ENCODE data around the gene DLG2. TPM values are rescaled to one million over a fixed set of nuclear protein-coding genes. Genes with fewer than 3 reads are reported as not detected.

Gene DLG2
- total and polyA plus RNA-seq, 2 of the 8 experiments (the other 6 are each of a cell fraction or from before 2014, with no cell fraction given), result 1.7 to 14.3 TPM

- WGBS, 2 experiments (ENCODE audit: extremely low coverage in 1 of 2, insufficient coverage in 1 of 2, insufficient read length in 1 of 2, insufficient replicate concordance in 2 of 2, low coverage in 1 of 2, low lambda C conversion rate in 2 of 2, missing lambda C conversion rate in 1 of 2), result 82% methylated on average over 1 of the region's 1 CpG; no CpG with 5 or more reads in 1 of the 2 experiments
Measured at GRCh38 chr11:84414920-84415319, 1212.2 kb downstream of the DLG2 start.

More at GRCh38 chr11:84414920-84415319, 1212.2 kb downstream of the DLG2 start:
- ChIA-PET POLR2A (ENCODE audit: partially characterized antibody) (no interaction called here), CTCF (ENCODE audit: partially characterized antibody) (no interaction called here)
- H3K56ac ChIP-seq (replicated peaks; ENCODE audit: insufficient read length, low read depth, low read length), result no peak overlapping the region
- no peak for DNase-seq (ENCODE audit: low read depth in 1 of 2, low spot score in 2 of 2)
- no peak overlapping the region for H3K14ac ChIP-seq (ENCODE audit: insufficient read length)
- no peak overlapping the region for H3K18ac ChIP-seq (ENCODE audit: extremely low read depth, low read length)
- H2BK15ac ChIP-seq (ENCODE audit: low read length), result no peak overlapping the region
- H3K27me3 ChIP-seq (replicated peaks in 1 of 4; ENCODE audit: control insufficient read depth in 3 of 4, extremely low read depth in 1 of 4, insufficient read depth in 3 of 4, low read length in 3 of 4), result peaks cover 0 to 1% (median 0%) of the 10 kb centered on the region in 4 experiments; a peak in 1 of 7 replicates
- no peak overlapping the region for H2AK5ac ChIP-seq (ENCODE audit: low read depth, low read length)
- H2BK20ac ChIP-seq (ENCODE audit: low read length), result no peak overlapping the region
- no peak overlapping the region for H3K4ac ChIP-seq (replicated peaks; ENCODE audit: insufficient read length, low read depth, low read length)
- TF ChIP-seq CEBPB (IDR thresholded peaks at IDR 0.05; ENCODE audit: low read depth, low read length), result peak; percentile 32; the same call in 1 of the 2 replicates
- no peak for TF ChIP-seq CTBP2 (IDR thresholded peaks at IDR 0.05; ENCODE audit: borderline replicate concordance, insufficient read depth, insufficient read length, low read length)
- no peak overlapping the region for H4K91ac ChIP-seq (replicated peaks; ENCODE audit: insufficient read length, low read length)
- H3K23me2 ChIP-seq (ENCODE audit: low read depth, low read length), result no peaks in the 10 kb centered on the region
- H2AFZ ChIP-seq (ENCODE audit: low read length), result no peak overlapping the region
- peaks cover 0 to 5% (median 2%) of the 10 kb centered on the region in 4 experiments; a peak in 3 of 7 replicates for H3K4me1 ChIP-seq (replicated peaks in 1 of 4; ENCODE audit: control insufficient read depth in 3 of 4, insufficient read depth in 4 of 4, low read length in 3 of 4)
- H3K79me2 ChIP-seq (ENCODE audit: control insufficient read depth in 1 of 2, insufficient read depth in 2 of 2, low read length in 2 of 2), result no peaks in the 10 kb centered on the region
- no peak overlapping the region for H2BK12ac ChIP-seq (ENCODE audit: low read depth, low read length)
- no peaks in the 10 kb centered on the region for H3K36me3 ChIP-seq (ENCODE audit: control insufficient read depth in 2 of 4, insufficient read depth in 4 of 4, low read length in 3 of 4)
- no peak overlapping the region for H3K4me2 ChIP-seq (ENCODE audit: insufficient read depth in 1 of 2, low read depth in 2 of 2, low read length in 2 of 2)
- no peak overlapping the region for H3K23ac ChIP-seq (ENCODE audit: insufficient read length)
- H4K8ac ChIP-seq (ENCODE audit: extremely low read depth, insufficient read depth, low read length), result no peak overlapping the region
- no peak overlapping the region for H2BK5ac ChIP-seq (ENCODE audit: low read depth, low read length)
- no peak overlapping the region for H2BK120ac ChIP-seq (replicated peaks; ENCODE audit: low read depth, low read length)
- H4K5ac ChIP-seq (ENCODE audit: insufficient read length, low read depth, low read length), result no peak overlapping the region
- H3K9ac ChIP-seq (replicated peaks in 1 of 4; ENCODE audit: extremely low read depth in 1 of 4, low read depth in 3 of 4, low read length in 3 of 4), result no peak overlapping the region
- H3K27ac ChIP-seq (ENCODE audit: low read depth, low read length), result no peak overlapping the region
- no peaks in the 10 kb centered on the region for H4K20me1 ChIP-seq (replicated peaks in 1 of 2; ENCODE audit: control insufficient read depth in 1 of 2, insufficient read depth in 2 of 2, low read length in 2 of 2)
- H3K4me3 ChIP-seq (ENCODE audit: extremely low read depth in 1 of 4, insufficient read depth in 2 of 4, low read depth in 3 of 4, low read length in 4 of 4), result no peak overlapping the region
- H3K79me1 ChIP-seq (ENCODE audit: low read depth, low read length), result no peaks in the 10 kb centered on the region
- no peak for FAIRE-seq
- H3K9me3 ChIP-seq (ENCODE audit: insufficient read depth in 2 of 2, low read depth in 1 of 2, low read length in 1 of 2), result no peaks in the 10 kb centered on the region
